Measurements from ENCODE around the gene LRRC53. TPM values are rescaled to one million over a fixed set of nuclear protein-coding genes. Genes with fewer than 3 reads are reported as not detected.

Gene LRRC53
- total and polyA plus RNA-seq, 9 donors, result not detected

- no peaks in the 10 kb centered on the region for H3K4me1 ChIP-seq (ENCODE audit: insufficient read depth)
- no peak overlapping the region for H3K4me3 ChIP-seq
- H3K9me3 ChIP-seq, result no peaks in the 10 kb centered on the region
- DNase-seq, result no peak
- H3K36me3 ChIP-seq, result no peaks in the 10 kb centered on the region
- no peak overlapping the region for H3K27ac ChIP-seq
- TF ChIP-seq CTCF (IDR thresholded peaks at IDR 0.05) (no peak), POLR2A (IDR thresholded peaks at IDR 0.05) (no peak), EP300 (IDR thresholded peaks at IDR 0.05) (no peak)
- intact Hi-C loops (cut with DNase I), result no loop called here
- no peaks in the 10 kb centered on the region for H3K27me3 ChIP-seq
- WGBS, 3 donors, result 12 to 29% (median 19%) methylated on average over 3 of the region's 3 CpGs
These were observed 4.0 kb downstream of the LRRC53 start for GRCh38 chr1:74508449-74508848.

- Histone ChIP-seq H3K27ac (no peak overlapping the region), H3K4me1 (ENCODE audit: insufficient read depth) (no peaks in the 10 kb centered on the region), H3K4me3 (no peak overlapping the region), H3K27me3 (no peaks in the 10 kb centered on the region), H3K9me3 (no peaks in the 10 kb centered on the region), H3K36me3 (no peaks in the 10 kb centered on the region)
- intact Hi-C loops (cut with DNase I), result no loop called here
- TF ChIP-seq POLR2A (IDR thresholded peaks at IDR 0.05) (no peak), CTCF (IDR thresholded peaks at IDR 0.05) (no peak), EP300 (IDR thresholded peaks at IDR 0.05) (no peak)
- 83 to 90% (median 85%) methylated on average over 8 of the region's 8 CpGs for WGBS, 3 donors
- no peak for DNase-seq
These were observed 6.3 kb downstream of the LRRC53 start for GRCh38 chr1:74505928-74506710.

- 86 to 90% (median 88%) methylated on average over 11 of the region's 11 CpGs for WGBS, 3 donors
These were observed 7.4 kb downstream of the LRRC53 start for GRCh38 chr1:74504933-74505512.

More at GRCh38 chr1:74504933-74505512, 7.4 kb downstream of the LRRC53 start:
- Histone ChIP-seq H3K4me1 (ENCODE audit: insufficient read depth) (no peaks in the 10 kb centered on the region), H3K36me3 (no peaks in the 10 kb centered on the region), H3K4me3 (no peak overlapping the region), H3K9me3 (no peaks in the 10 kb centered on the region), H3K27me3 (no peaks in the 10 kb centered on the region), H3K27ac (no peak overlapping the region)
- TF ChIP-seq EP300 (IDR thresholded peaks at IDR 0.05) (no peak), POLR2A (IDR thresholded peaks at IDR 0.05) (no peak), CTCF (IDR thresholded peaks at IDR 0.05) (no peak)
- DNase-seq, result no peak
- intact Hi-C loops (cut with DNase I), result no loop called here
